Measurements from ENCODE around the gene RAB30. TPM values are rescaled to one million over a fixed set of nuclear protein-coding genes. Genes with fewer than 3 reads are reported as not detected.
A peak's percentile ranks its signal among the peaks of the same experiment; 100 is the strongest.

Gene RAB30
- total RNA-seq, 4 donors from 2014 or later, result 29.8 to 57.1 (median 33.9) TPM

GRCh38 chr11:83047515-83048225, 24.0 kb downstream of the RAB30 start:
- intact Hi-C loops (cut with DNase I; ENCODE audit: low total_unique reads), result no loop called here

GRCh38 chr11:83046621-83047172, 25.0 kb downstream of the RAB30 start:
- Histone ChIP-seq H3K4me1 (peaks cover 54 to 65% of the 10 kb centered on the region in 2 donors), H3K27me3 (no peaks in the 10 kb centered on the region), H3K36me3 (no peaks in the 10 kb centered on the region), H3K9me3 (no peaks in the 10 kb centered on the region), H3K27ac (peak overlapping the region; percentile 48 to 62 (median 54)), H3K4me3 (no peak overlapping the region)
- ATAC-seq (no peak), DNase-seq (no peak)
- in situ Hi-C loops (cut with MboI; ENCODE audit: low sequenced_read_pairs in 4 of 4), result no loop called here
- TF ChIP-seq POLR2A (IDR thresholded peaks at IDR 0.05) (no peak), CTCF (IDR thresholded peaks at IDR 0.05 in 4 of 5, conservative IDR thresholded peaks at IDR 0.05 in 1 of 5) (no peak)
- intact Hi-C loops (cut with DNase I; ENCODE audit: low total_unique reads), result no loop called here

More at GRCh38 chr11:83047515-83048225, 24.0 kb downstream of the RAB30 start:
- ATAC-seq (no peak), DNase-seq (no peak)
- no peaks in the 10 kb centered on the region for H3K9me3 ChIP-seq
- no peaks in the 10 kb centered on the region for H3K27me3 ChIP-seq
- H3K4me1 ChIP-seq, result peaks cover 62 to 70% of the 10 kb centered on the region in 2 donors
- in situ Hi-C loops (cut with MboI; ENCODE audit: low sequenced_read_pairs in 4 of 4), result no loop called here
- no peak for TF ChIP-seq CTCF (IDR thresholded peaks at IDR 0.05 in 4 of 5, conservative IDR thresholded peaks at IDR 0.05 in 1 of 5)
- no peak for TF ChIP-seq POLR2A (IDR thresholded peaks at IDR 0.05)
- H3K4me3 ChIP-seq, result no peak overlapping the region
- peak overlapping the region; percentile 48 to 62 (median 54) for H3K27ac ChIP-seq
- H3K36me3 ChIP-seq, result no peaks in the 10 kb centered on the region

GRCh38 chr11:83044958-83045712, 26.6 kb downstream of the RAB30 start:
- no peaks in the 10 kb centered on the region for H3K27me3 ChIP-seq
- H3K27ac ChIP-seq, result peak overlapping the region; percentile 52 to 62 (median 57)
- peak in 1 of 2 donors; percentile 31 for ATAC-seq
- DNase-seq, result no peak
- peaks cover 47 to 61% of the 10 kb centered on the region in 2 donors for H3K4me1 ChIP-seq
- intact Hi-C loops (cut with DNase I; ENCODE audit: low total_unique reads) (no loop called here), in situ Hi-C loops (cut with MboI; ENCODE audit: low sequenced_read_pairs in 4 of 4) (no loop called here)
- H3K36me3 ChIP-seq, result no peaks in the 10 kb centered on the region
- no peaks in the 10 kb centered on the region for H3K9me3 ChIP-seq
- no peak overlapping the region for H3K4me3 ChIP-seq
- TF ChIP-seq CTCF (IDR thresholded peaks at IDR 0.05 in 4 of 5, conservative IDR thresholded peaks at IDR 0.05 in 1 of 5) (no peak), POLR2A (IDR thresholded peaks at IDR 0.05) (no peak)

- no peaks in the 10 kb centered on the region for H3K36me3 ChIP-seq
- no peaks in the 10 kb centered on the region for H3K27me3 ChIP-seq
- no peak overlapping the region for H3K4me3 ChIP-seq
- DNase-seq (no peak), ATAC-seq (peak; percentile 40 to 63)
- intact Hi-C loops (cut with DNase I; ENCODE audit: low total_unique reads), result no loop called here
- H3K9me3 ChIP-seq, result no peaks in the 10 kb centered on the region
- H3K4me1 ChIP-seq, result peaks cover 54 to 62% of the 10 kb centered on the region in 2 donors
- TF ChIP-seq POLR2A (IDR thresholded peaks at IDR 0.05) (no peak), CTCF (IDR thresholded peaks at IDR 0.05 in 4 of 5, conservative IDR thresholded peaks at IDR 0.05 in 1 of 5) (no peak)
- peak overlapping the region; percentile 37 to 62 (median 60) for H3K27ac ChIP-seq
- in situ Hi-C loops (cut with MboI; ENCODE audit: low sequenced_read_pairs in 4 of 4), result no loop called here
These were observed 28.6 kb downstream of the RAB30 start for GRCh38 chr11:83042964-83043711.

All from gastrocnemius medialis (tissue), 4 donors.